Muscle of back (tissue), 11 donors: ENCODE measurements around the gene KLHL1. TPM values are rescaled to one million over a fixed set of nuclear protein-coding genes. Genes with fewer than 3 reads are reported as not detected.

ENCODE experiments used
- DNase-seq, 3 donors: peaks; one replicate each; pipeline versions ENCODE4 v3.0.0 to v3.0.0-alpha.2; 2013
- polyA plus RNA-seq, 10 donors: library from polyadenylated mRNA; unstranded; fragments of 120-200 nt; gene quantifications; one replicate each; pipeline ENCODE4 v1.2.1, GENCODE V29; 2013; ENCODE audit not compliant: insufficient read length in 10 of 10

The KLHL1 gene
- polyA plus RNA-seq, 10 donors = 0.04 to 0.05 TPM; not detected in 8

DNA sequence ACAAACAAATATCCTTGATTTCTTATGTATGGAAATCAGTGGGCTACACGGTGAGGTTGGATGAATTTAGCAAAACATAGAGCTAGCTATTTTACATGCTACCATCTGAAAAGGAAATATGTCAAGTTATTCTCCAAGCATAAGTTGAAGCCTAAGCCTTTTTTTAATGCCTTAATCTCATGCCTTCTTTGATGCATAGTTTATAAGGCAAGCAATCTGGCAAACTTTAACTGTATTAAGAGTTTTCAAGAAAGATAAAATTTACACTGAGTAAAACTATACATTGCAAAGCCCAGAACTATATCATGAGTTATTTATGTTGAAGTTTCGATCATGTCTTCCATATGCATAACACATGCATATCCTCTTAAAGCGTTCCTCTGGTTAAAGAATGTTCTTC lies 85.6 kb downstream of the KLHL1 start:
- DNase-seq = no peak

DNA sequence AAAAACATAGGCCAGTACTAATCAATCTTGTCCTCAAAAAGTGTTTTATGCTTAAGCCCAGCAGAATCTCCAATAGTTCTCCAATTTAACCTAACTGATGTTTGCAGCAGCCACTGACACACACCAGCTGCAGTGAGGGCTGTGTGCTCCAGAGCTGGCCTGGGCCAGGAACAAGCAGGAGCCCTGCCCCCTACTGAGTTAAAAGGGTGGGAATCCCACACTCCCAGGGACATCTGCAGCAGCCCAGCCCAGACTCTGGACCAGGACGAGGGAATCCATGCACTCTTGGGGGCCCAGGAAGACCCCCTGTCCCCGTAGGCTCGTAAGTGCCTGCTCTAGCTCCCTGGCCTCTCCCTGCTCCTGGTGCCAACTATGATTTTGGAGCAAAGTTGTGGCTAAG lies 92.1 kb downstream of the KLHL1 start:
- DNase-seq = no peak

DNA sequence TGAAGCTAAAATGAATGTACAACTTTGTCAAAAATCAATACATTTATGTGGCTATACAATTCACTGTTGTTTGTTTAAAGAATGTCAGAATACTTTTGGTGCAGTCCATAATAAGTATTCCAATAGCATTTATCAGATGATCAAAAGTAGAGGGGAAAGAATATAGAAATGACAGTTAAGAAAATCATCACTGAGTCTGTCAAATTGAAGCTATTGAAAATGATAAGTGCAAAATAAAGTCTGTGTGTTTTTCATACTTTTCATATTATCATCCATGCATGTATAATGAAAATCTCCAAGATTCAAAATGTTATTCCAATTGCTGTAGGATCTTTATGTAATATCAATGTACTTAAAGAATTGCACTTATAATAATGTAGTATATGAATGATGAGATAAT lies 93.9 kb downstream of the KLHL1 start:
- DNase-seq = no peak

DNA sequence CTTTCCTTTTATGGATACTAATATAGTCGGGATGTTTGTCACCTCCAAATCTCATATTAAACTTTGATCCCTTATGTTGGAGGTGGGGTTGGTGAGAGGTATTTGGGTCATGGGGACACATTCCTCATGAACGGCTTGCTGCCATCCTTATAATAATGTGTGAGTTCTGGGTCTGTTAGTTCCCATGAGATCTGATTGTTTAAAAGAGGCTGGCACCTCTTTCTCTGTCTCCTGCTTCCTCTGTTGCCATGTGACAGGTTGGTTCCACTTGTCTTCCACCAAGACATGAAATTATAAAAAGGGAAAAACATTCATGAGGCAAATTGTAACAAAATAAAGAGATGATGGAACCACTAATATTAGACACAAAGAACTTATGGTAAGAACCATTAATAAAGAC lies 108.4 kb downstream of the KLHL1 start:
- no peak for DNase-seq

DNA sequence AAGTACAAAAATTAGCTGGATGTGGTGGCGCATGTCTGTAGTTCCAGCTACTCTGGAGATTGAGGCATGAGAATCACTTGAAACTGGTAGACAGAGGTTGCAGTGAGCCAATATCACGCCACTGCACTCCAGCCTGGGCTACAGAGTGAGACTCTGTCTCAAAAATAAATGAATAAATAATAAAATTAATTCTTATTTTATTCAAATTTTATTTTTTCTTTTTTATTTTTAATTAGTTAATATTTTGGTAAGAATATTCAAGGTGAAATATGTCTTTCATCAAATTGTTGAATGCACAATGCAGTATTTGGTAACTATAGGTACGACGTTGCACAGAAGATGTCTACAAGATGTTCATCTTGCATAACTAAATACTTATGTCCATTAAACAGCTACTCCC lies 111.2 kb downstream of the KLHL1 start:
- DNase-seq = no peak

DNA sequence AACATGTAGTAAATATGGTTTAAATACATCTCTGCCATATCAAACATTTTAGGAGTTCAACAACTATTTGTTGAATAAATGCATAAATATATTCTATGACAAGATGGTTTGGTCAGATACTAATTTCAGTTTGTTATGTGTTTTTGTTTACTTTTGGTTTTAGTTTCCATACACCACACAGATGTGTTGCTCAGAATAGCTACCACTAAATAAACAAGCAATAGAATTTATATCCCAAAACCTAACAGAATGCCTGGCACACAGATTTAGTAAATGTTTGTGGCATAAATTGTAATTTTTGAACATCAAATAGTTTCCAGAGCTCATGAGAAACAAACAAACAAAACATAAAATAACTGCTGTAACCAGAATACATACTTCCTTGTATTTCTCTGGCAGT lies 127.5 kb downstream of the KLHL1 start:
- DNase-seq = no peak

DNA sequence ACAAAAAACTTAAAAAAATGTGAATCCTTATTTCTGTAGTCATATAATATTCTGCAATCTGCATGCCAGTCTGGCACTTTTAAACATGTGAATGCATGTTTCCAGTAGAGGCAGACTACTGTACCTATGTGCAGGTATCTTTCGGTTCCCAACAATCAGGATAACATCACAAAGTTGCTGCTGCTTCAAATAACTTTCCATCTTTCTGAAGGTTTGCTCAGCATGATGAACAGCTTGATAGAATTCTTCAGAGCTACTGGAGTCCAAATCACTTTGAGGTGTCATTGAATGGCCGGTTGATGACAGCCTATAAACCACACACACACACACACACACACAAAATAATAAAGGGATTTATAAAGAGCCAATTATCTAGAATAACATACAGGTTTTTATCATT lies 132.8 kb downstream of the KLHL1 start:
- DNase-seq = no peak

DNA sequence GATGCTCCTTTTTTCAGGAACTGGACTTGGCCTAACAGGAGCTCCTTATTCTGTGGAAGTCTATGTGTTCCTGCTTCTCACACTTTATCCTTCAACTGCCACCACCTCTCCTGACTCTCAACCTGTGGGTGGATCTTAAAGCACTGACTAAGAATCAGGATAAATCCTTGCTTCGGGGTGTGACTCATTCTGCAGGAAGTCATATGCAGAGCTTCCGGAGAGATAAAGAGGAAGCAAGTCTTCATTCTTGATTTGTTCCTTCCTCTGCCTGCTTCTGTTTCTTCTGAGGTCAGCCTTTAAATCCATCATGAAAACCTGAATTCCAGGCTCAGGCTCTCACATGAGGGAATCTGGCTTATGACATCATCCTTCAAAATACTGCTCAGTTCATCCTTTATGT lies 137.7 kb downstream of the KLHL1 start:
- DNase-seq = no peak

DNA sequence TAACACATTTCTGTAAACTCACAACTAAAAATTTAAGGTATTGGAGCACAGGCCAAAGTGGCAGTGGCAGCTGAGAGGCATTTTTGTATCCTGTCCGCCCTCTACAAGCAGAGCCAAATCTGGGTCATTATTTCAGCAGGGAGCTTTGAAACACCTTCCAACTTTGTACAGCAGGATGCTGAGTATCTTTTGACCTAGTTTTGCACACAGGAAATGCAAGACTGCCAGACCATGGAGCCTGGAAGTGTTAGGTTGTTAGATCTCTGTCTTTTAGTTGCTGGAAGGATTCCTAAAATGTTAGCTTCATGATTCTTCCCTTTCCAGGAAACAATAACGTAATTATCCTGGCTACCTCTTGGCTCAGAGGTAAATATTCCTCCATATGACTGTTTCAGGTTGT lies 149.2 kb downstream of the KLHL1 start:
- DNase-seq = no peak

DNA sequence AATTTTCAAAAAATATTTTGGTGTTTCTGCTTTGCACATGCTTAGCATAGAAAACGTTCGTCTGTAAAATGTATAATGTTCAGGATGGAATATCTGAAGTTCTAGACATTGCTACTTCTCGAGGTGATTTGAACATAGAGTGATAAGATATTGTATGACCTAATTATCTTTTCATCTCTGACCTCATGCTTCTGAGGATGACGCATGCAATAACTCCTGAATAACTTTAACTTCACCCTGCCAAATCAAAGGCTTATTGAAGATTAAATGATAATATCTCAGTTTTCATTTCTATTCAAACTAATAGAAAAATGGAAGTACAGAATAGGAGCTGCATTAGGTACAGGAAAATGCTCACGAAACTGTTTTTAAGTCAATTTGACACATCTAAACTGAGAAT lies 151.4 kb downstream of the KLHL1 start:
- no peak for DNase-seq

DNA sequence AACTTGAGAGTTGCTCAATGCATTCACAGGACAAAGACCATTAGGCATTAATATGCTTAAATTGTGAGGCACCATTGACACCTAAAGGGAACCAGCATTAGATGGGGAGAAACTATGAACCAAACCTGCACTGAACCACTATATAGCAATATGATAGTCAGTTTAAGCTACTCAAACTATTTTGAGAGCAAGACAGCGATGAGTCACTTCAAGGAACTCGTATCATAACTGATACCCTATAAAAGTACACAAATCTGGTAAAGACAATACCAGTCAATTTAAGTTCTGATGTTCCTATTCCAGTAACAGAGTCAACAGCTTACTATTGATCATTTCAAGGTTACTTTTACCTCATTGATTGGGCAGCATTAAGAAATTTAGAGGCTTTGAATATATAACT lies 151.9 kb downstream of the KLHL1 start:
- no peak for DNase-seq

DNA sequence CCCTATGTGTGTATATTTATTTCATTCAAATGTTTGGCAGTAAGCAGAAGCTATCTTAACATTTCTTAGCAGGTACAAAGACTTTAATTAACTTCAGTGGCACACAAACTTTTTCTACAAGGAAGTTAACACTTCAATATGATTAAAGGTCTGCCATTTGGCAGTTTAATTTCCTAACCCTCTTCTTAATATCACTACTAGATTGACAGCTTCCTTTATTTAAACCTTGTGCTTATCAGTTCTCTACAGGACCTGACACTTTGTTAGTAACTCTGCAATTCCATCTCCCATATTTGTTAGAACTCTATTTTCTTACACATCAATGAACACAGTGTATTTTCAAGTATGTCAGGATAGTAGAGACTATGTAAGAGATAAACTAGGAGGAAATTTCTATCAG lies 153.0 kb downstream of the KLHL1 start:
- no peak for DNase-seq

DNA sequence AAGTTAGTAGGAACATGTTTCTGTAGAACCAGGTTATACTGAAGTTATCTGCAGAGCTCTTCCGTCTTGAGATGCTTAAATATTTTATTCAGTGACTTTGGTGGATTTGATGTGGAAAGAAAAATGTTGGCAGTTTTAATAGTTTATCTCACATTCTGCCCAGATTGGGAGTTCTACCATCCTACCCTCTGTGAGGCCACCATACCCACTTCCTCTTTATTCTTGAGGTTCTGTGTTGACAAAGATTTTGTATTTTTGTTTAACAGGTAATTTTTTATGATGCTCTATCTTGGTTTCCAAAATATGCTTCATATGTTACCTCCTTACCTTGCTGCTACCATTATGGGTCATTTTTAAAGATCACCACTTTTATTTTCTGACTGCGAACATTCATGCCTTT lies 156.8 kb downstream of the KLHL1 start:
- no peak for DNase-seq

DNA sequence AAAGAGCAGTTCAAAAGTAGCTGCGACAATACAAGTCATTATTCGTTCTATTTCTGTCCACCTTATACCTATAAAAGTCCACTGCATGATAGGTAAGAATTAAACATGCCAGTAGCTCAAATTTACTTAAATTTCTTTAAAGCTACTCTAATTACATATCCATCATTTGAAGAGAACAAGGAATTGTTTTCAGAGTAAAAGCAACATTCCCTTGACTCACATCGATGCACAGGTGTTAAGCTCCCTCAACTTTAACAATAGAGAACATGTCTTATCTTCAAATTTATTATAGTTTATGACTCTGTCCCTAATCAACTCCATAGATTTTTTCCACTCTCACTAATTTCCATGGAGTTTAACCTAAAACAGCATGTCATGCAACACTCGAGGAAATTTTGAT lies 158.1 kb downstream of the KLHL1 start:
- no peak for DNase-seq

DNA sequence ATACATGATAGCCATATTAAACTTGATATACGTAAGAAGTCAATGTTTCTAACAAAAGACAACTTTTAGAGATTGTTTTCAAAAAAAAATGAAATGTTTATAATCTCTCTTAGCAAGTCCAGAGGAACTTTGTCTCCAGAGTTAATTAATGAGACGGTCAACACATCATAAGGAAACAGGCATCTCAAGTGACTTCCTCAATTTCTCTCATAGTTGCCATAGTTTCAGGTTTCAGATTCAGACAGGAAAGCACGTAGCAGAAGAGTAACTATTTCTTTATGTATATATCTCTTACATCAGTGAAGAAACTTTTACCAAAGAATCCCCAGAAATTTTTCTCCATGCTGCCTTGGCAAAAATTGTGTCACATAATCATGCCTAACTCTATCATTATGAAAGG lies 160.2 kb downstream of the KLHL1 start:
- DNase-seq = no peak

DNA sequence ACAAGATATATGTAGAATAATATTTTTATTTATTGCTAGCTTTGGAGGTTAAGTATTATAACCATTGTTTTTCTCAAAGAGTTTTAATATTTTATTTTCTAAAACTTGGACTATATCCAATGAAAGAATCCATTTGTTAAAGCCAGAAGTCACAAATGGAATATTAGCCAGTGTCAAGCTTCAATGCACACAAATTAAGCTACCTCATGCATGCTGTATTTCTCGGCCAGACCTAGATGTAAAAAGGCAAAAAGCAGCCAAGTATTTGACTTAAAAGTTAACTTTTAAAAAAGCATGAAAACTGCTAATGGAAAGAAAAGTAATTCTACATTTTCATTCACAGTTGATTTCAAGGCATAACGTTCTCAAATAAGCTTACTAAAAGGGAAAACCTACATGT lies 160.7 kb downstream of the KLHL1 start:
- no peak for DNase-seq

DNA sequence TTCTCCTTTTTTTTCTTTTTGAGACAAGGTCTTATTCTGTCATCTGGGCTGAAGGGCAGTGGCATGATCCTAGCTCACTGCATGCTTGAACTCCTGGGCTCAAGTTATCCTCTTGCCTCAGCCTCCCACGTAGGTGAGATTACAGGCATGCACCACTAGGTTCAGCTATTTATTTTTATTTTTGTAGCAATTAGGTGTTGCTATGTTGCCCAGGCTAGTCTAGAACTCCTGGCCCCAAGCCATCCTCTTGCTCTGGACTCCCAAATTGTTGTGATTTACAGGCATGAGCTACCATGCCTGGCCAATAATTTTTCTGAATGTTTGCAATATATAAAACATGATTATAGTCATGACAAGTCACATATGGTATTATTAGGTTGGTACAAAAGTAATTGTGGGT lies 161.7 kb downstream of the KLHL1 start:
- no peak for DNase-seq

DNA sequence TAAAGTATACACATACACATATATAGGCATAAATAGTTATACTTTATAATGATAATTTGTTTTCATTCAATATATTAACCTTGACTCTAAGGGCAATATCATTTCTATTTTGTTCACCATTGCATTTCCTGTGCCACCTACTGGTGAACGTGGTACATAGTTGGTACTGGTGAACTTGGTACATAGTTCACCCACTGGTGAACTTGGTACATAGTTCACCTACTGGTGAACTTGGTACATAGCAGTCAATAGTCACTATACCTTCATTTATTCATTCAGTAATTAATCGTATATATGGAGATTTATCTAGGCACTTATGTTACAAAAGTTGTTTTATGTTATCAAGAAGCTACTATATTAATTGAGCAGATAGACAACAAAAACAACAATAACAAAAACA lies 173.2 kb downstream of the KLHL1 start:
- no peak for DNase-seq

DNA sequence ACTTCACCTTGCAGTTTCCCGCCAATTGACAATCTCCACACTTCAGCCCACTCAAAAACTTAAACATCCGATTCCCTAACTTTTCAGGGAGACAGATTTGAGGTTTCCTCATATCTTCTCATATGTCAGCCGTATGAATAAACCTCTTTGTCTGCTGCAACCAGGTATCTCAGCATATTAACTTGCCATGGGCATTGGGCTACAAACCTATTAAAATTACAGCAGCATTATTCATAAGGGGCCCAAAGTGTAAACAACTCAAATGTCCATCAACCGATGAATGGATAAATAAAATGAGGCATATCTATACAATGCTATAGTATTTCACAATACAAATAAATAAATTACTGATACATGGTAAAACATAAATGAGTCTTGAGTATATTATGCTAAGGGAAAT lies 180.0 kb downstream of the KLHL1 start:
- no peak for DNase-seq

DNA sequence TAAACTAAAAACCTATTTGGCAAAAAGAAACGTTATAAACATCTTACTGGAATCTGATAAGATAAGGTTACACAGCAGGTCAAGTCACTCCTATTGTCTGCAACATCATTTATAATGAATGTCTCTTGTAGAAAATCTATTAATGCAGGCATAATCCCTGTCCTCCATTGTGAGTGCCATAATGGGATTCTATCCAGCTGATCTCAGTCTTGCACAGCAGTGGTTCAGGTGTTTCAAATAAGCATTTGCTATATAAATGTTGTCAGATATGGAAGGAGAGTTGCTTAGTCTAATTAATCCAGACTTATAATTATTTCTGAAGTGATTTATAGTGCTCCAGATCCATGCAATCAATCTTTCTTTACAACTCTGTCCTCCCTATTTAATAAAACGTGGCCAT lies 187.1 kb downstream of the KLHL1 start:
- DNase-seq = no peak

DNA sequence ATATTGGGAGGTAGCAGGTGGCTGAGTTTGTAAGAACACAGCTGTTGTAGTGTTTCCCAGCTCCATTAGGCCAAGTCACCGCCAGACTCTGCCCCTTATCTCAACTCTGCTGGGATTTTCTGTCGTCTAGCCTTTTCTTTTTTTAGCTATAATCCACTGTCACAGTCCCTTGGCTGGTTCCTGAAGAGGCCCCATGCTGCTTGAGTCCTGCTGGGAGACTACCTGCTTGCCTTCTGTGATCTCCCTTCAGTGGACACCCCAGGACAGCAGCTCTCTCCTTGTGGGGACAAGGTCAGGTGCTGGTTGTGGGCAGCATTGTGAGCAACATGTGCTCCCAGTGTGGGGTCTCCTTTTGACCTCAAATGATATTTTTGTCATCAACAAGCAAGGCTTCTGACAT lies 195.6 kb downstream of the KLHL1 start:
- no peak for DNase-seq

DNA sequence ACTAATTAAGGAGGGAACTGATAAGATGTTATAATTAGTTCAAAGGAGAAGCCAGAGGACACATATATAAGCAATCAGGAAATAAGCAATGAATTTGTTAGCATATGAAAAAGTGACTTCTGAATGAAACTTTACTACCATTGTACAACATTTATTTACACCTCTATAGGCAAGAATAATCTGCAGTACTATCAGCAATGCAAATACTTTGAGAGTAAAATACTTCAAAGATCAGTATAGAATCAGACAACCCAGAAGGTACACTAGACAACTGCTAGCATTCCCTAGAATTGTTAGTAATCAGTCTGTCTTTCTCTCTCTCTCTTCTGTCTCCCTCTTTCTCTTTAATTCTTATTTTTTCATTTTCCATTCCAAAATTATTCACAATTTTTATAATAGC lies 197.5 kb downstream of the KLHL1 start:
- DNase-seq = no peak

DNA sequence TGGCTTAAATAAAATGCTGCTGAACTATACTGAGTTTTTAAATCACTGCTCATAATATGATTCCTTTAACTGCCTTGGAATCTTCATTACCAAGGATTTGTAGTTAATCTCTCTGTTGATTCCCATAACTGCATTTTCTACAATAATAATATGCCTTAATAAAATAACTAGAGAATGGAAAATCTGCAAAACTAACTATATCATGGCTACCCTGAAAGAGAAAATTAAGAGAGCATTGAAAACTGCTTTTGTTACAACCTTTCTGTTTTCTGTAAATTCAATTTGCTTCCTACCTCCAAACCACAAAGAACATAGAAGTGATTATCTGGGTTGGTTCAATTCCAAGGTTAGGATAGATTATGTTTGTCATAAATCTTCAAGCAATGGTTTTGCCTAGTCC lies 203.5 kb downstream of the KLHL1 start:
- no peak for DNase-seq

DNA sequence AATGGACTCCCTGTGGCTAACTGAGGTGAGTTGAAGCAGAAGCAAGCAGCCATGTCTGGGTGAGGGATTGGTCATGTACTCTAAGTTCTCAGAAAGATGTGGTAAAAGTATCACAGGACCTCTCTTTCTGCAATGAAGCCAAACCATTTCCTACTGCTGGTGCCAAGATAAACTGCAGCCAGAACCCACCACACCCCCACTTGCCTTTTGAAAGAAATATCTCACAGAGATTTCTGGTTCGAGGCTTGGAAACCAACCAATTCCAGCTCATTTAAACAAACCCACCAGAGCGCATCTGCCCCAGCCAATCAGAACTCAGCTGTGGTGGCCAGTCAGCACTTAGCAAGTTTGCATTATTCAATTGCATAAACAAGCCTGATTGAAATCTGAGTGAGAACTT lies 205.2 kb downstream of the KLHL1 start:
- DNase-seq = no peak

DNA sequence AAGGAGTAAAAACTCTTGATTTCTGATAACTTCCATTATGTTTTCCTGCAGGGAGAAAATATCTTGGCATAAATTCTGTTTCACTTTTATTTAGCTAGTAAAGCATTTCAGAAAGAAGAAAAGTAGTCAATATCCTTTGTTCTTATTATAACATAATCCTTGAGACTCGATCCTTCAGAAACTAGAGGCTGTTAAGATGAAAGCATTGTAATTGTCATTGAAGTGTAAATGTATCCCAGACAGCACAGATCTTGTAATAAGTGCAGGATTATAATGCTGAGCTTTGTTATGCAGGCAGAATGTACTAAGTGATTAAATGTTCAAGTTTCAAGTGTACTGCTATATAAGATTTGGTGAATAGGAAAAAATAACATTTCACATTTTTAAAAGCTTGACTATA lies 225.8 kb downstream of the KLHL1 start:
- no peak for DNase-seq
